Duodenal mucosa (tissue), 2 donors: ENCODE measurements around the gene ADRA2B.
"Not testable (repeated sequence)": the region's sequence is repeated elsewhere in the genome, so short reads cannot be mapped to it uniquely, and the experiment has no call there.

Experiments used
- H3K27ac ChIP-seq: one replicate; pipeline ENCODE4 v1.7.0; 2013; ENCODE audit warnings: low read depth, low read length
- H3K27me3 ChIP-seq, 2 donors: one replicate each; pipeline ENCODE4 v1.7.0; 2013; ENCODE audit warnings: low read length in 2 of 2, control low read depth in 1 of 2; ENCODE audit not compliant: insufficient read depth in 2 of 2, control insufficient read depth in 1 of 2
- H3K36me3 ChIP-seq, 2 donors: one replicate each; pipeline ENCODE4 v1.7.0; 2013; ENCODE audit warnings: low read length in 2 of 2, control low read depth in 1 of 2; ENCODE audit not compliant: insufficient read depth in 2 of 2, control insufficient read depth in 1 of 2
- H3K4me1 ChIP-seq, 2 donors: one replicate each; pipeline ENCODE4 v1.7.0; 2013; ENCODE audit warnings: low read length in 2 of 2, control low read depth in 1 of 2; ENCODE audit not compliant: insufficient read depth in 2 of 2, control insufficient read depth in 1 of 2
- H3K4me3 ChIP-seq, 2 donors: one replicate each; pipeline ENCODE4 v1.7.0; 2013; ENCODE audit warnings: low read length in 2 of 2, low read depth in 1 of 2
- H3K9ac ChIP-seq, 2 donors: one replicate each; pipeline ENCODE4 v1.7.0; 2013; ENCODE audit warnings: low read length in 2 of 2, low read depth in 1 of 2
- H3K9me3 ChIP-seq, 2 donors: one replicate each; pipeline ENCODE4 v1.7.0; 2013; ENCODE audit warnings: low read length in 2 of 2, control low read depth in 1 of 2; ENCODE audit not compliant: control insufficient read depth in 1 of 2

Gene ADRA2B

DNA sequence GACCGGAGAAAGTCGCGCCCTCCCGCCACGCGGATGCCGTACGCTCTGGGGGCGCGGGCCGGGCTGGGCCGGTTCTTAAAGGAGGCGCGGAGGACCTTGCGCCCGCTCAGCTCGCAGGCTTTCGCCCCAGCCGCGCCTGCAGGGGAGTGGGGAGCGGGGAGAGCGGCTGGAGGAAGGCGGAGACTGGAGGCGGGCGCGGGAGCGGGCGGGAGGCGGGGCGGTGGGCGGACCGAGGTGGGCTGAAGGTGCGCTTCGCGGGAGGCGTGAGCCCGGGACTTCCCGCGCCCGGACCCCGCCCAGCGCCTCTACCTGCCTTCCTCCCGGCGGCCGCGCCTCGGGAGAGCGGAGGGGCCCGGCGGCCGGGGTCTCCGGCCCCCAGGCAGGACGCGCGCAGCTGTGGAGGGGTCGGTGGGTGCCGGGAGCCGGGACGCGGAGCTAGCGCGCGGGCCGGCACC lies at the start of gene ADRA2B:
TSS of gene ADRA2B (minus strand) at position 148 of the 455 bp plus-strand sequence. CDS start 422 bp downstream, outside the sequence.
- peaks cover 6% of the 10 kb centered on the region in 2 donors for H3K4me1 ChIP-seq
- H3K27ac ChIP-seq, result no peak within 1 kb of the TSS

DNA sequence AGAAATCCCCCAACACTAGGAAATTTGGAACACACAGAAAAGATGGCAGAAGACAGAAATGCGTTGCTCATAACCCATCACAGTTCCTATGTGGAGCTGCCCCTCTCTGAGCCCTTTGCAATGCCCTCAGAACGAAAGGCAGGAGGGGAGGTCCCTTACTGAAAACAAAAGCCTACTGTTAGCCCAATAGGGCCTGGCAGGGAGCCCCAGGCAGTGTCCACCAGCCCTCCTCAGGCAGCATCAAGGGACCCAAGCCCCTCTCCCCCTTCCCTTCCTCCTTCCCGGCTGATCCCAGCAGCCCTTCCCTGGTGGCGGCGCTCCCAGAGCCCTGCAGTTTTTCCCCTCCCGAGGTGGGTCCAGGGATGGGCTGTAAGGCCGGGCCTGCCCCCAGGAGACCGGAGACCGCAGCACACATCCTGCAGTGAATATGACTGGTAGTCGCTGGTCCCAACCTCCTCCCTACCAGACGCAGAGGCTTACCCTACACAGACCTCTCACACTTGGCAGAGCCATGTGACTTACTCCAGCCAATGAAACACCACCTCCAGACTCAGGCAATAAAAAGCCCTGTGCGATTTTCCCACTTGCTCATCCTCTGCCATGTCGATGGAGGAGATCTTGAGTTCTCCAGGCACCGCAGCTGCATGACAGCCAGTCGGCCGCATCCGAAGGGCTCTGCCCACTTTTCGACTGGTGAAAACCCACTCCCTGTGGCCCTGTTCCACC lies 48.3 kb upstream of the ADRA2B start:
- H3K27me3 ChIP-seq, result no peaks in the 10 kb centered on the region
- H3K4me1 ChIP-seq, result peaks cover 5 to 7% of the 10 kb centered on the region in 2 donors
- peak overlapping the region in 1 of 2 donors; percentile 7 for H3K9ac ChIP-seq
- no peak overlapping the region for H3K27ac ChIP-seq
- H3K9me3 ChIP-seq, result no peaks in the 10 kb centered on the region
- no peak overlapping the region for H3K4me3 ChIP-seq
- H3K36me3 ChIP-seq, result no peaks in the 10 kb centered on the region

More for the DNA sequence above, at the start of gene ADRA2B:
- Histone ChIP-seq H3K4me3 (peak within 1 kb of the TSS; percentile 29 to 61), H3K27me3 (peaks cover 16 to 19% of the 10 kb centered on the region in 2 donors), H3K9me3 (no peaks in the 10 kb centered on the region), H3K9ac (peak within 1 kb of the TSS; percentile 25 to 51), H3K36me3 (no peaks in the 10 kb centered on the region)

DNA sequence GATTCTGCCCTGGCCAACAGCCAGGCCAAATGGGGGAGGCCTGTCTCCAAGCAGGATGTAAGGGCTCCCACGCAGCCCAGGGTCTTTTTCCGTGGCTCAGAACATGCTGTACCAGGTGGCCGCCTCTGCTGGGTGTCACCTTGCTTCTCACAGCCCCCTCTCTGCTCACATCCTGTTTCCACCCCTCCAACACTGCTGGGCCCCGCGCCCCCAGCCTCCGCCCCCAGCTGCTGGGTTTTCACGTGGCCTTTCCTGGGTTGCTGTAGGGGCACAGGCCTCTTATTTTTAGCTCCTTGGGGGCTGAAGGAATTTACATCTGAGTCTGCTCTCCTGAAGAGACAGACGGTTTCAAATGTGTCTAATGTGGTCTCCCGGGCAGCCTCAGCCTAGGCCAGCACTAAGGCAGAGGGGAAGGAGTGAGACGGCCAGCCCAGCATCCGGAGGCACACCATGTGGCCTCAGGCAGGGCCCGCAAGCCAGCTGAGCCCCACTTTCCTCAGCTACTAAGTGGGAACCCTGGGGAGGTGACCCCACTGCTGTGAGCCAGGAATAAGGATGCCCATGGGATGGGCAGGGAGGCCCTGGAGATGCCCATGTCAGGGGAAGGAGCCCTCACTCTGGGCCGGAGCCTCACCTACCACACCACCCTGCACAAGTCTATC lies 47.5 kb upstream of the ADRA2B start:
- Histone ChIP-seq H3K9ac (no peak overlapping the region), H3K27me3 (no peaks in the 10 kb centered on the region), H3K27ac (no peak overlapping the region), H3K36me3 (no peaks in the 10 kb centered on the region), H3K4me1 (peaks cover 5 to 7% of the 10 kb centered on the region in 2 donors), H3K4me3 (no peak overlapping the region), H3K9me3 (no peaks in the 10 kb centered on the region)

DNA sequence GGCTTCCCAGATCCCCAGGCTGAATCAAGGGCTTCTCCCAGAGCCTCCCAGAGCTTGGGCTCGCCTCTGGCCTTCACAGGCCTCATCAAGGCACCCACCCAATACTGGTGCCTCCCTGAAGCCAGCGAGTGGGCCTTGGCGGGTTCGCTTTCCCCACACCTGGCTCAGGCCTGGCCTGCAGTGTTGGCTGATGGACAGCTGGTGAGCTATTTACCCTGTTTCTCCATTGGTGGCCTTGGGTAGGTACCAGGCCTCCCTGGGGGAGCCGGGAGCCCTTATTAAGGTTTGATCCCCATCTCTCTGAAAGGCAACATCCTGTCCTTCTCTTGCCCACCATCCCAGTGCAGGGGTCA lies 47.0 kb upstream of the ADRA2B start:
- no peak overlapping the region for H3K9ac ChIP-seq
- no peak overlapping the region for H3K27ac ChIP-seq

DNA sequence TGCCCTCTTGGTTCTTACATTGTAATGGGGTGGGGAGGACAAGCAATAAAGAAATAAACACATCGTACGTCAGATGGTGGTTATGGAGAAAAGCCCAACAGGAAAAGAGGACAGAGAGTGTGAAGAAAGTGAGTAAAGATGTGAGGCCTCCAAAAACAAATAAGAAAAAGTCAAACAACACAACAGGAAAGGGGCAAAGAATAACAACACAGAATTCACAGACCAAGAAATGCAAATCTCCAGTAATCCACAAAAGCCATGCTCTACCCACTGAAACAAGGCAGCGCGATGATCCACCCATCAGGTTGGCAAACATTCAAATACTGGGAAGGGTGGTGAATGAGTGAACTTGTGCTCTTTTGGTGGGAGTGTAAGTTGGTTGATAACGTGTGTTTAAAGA lies 45.5 kb upstream of the ADRA2B start:
- no peaks in the 10 kb centered on the region for H3K36me3 ChIP-seq
- H3K9ac ChIP-seq, result no peak overlapping the region
- H3K9me3 ChIP-seq, result no peaks in the 10 kb centered on the region
- no peak overlapping the region for H3K27ac ChIP-seq
- H3K4me1 ChIP-seq, result peaks cover 7 to 10% of the 10 kb centered on the region in 2 donors
- no peak overlapping the region for H3K4me3 ChIP-seq
- H3K27me3 ChIP-seq, result no peaks in the 10 kb centered on the region

More for the DNA sequence above, 47.0 kb upstream of the ADRA2B start:
- Histone ChIP-seq H3K9me3 (no peaks in the 10 kb centered on the region), H3K27me3 (no peaks in the 10 kb centered on the region), H3K36me3 (no peaks in the 10 kb centered on the region), H3K4me3 (no peak overlapping the region), H3K4me1 (peaks cover 5 to 7% of the 10 kb centered on the region in 2 donors)

DNA sequence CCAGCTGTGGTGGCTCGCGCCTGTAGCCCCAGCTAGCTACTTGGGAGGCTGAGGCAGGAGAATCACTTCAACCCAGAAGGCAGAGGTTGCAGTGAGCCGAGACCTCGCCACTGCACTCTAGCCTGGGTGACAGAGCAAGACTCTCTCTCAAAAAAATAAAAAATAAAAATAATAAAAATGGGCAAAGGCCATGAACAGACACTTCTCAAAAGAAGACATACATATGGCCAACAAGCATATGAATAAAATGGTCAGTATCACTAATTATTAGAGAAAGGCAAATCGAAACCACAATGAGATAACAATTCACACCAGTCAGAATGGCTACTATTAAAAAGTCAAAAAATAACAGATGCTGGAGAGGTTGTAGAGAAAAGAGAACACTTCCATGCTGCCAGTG lies 44.0 kb upstream of the ADRA2B start:
- not testable (repeated sequence) for H3K36me3 ChIP-seq, H3K27ac ChIP-seq, H3K27me3 ChIP-seq, H3K9ac ChIP-seq, H3K4me3 ChIP-seq, H3K9me3 ChIP-seq, H3K4me1 ChIP-seq

DNA sequence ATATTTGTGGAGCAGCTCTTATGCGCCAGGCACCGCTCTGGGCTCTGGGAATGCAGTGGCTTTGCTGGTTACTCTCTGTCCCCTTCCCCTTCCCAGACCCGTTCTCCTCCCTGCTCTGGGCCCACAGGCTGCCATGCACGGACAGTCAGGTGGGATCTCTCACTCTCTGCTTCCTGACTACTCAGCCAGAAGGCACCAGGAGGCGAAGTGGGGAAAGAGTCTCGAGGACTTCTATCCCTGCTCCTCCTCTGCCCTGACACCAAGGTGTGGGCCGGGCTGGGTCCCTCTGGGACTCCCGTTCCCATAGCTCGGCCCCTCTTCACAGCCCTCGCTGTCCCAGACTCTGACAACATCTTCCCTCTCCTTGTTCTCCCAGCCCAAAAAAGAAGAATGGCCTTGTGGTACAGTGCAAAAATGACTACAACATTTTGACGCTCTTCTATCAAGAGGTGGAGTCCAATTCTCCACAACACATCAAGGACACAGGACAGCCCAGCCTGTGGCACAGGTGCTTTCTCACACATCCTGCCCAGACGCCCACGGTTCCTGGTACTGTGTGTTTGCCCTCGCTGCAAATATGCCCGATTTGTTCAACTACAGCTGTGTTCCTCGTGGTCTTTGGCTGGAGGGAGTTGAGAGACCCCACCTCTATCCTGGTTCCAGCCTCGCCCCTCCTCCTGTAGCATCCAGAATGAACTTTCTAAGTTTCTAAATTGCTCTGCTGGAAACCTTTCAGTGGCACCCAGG lies 42.9 kb upstream of the ADRA2B start:
- Histone ChIP-seq H3K9ac (no peak overlapping the region), H3K36me3 (no peaks in the 10 kb centered on the region), H3K9me3 (no peaks in the 10 kb centered on the region), H3K27me3 (no peaks in the 10 kb centered on the region), H3K4me3 (no peak overlapping the region), H3K27ac (no peak overlapping the region), H3K4me1 (peaks cover 6 to 7% of the 10 kb centered on the region in 2 donors)

DNA sequence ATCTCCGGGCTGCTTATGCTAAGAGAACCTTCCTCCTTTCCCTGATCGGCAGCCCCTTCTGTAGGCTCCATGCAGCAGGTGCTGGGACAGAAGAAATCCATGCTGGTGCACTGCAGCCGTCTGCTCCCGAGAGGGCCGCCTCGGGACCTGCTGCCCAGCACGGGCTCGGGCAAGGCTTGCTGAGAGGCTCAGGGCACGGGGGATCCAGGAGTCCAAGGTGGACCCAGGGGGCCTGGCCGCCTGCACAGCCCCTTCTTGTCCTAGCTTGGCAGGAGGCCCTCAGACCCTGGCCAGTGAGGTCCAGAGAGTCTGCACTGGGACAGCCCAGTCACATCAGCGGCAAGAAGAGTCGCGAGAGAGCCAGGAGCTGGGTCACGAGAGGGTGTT lies 42.2 kb upstream of the ADRA2B start:
- no peak overlapping the region for H3K4me3 ChIP-seq
- H3K27ac ChIP-seq, result no peak overlapping the region
- H3K9me3 ChIP-seq, result no peaks in the 10 kb centered on the region
- no peak overlapping the region for H3K9ac ChIP-seq
- H3K4me1 ChIP-seq, result peaks cover 4 to 7% of the 10 kb centered on the region in 2 donors
- no peaks in the 10 kb centered on the region for H3K27me3 ChIP-seq
- H3K36me3 ChIP-seq, result no peaks in the 10 kb centered on the region

DNA sequence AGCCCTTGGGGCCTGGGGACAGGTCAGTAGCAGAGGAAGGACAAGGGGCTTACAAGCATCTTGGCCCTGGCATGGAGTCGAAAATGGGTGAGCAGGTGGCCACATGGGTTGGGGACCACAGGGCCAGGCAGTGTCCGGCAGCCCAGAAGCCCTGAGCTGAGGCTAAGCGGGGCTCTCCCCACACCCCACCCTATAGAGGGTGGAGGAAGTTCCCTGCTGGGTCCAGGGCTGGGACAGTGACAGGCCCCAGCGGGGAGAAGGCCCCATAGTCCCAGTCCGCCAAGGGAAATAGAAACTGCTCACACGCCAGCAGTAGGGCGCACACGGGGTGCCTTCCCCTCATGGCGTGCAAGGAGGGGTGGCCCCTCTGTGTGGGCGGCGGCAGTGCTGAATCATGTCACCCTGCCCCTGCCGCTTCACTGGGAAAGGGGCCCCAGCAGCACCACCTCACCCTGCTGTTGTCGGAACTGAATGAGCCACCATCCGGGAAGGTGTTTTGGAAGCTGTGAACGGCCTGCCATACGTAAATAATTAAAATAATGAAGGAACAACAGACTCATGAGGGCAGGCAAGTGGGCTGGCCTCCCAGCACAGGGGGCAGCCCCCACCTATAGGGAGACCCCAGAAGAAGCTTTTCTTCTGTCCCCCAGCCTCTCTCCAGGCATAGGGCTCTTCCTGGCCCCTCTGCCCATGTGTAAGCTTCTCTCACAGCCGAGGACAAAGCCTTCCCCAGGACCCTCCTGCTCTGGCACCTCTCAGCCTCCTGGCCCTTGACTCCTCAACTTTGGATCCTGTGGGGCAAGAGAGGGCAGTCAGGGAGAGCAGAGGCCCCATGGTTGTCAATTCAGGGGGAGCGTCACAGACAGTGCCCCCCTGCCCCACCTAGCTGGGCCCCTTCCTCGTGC lies 41.5 kb upstream of the ADRA2B start:
- Histone ChIP-seq H3K36me3 (no peaks in the 10 kb centered on the region), H3K27me3 (no peaks in the 10 kb centered on the region), H3K27ac (no peak overlapping the region), H3K9ac (no peak overlapping the region), H3K9me3 (no peaks in the 10 kb centered on the region), H3K4me3 (no peak overlapping the region), H3K4me1 (peaks cover 4 to 7% of the 10 kb centered on the region in 2 donors)
